ENCODE data around the gene INKA1. TPM values are rescaled to one million over a fixed set of nuclear protein-coding genes. Genes with fewer than 3 reads are reported as not detected.
"Not testable (repeated sequence)": the region's sequence is repeated elsewhere in the genome, so short reads cannot be mapped to it uniquely, and the experiment has no call there.

Gene INKA1
- total RNA-seq, 2 experiments from 2014 or later: 0.50 to 0.70 TPM

DNA sequence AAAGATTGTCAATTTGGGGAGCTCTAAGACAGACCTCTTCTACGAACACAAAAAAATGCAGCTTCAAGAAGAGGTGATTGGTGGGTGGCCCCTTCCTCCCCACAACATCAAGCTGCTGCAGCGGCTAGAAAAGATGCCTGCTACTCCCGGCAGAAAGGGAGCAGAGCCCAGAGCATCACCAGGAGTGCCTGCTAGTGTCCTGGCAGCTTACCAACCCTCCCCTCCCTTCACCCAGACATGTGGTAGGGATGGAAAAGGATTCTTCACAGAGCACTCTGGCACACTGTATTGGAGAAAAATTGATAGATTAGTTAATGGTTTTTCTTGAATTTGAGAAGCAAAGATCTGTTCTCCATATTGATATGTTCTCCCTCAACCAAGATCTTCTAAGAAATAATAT is 27.5 kb upstream of the INKA1 start:
- peaks cover 34% of the 10 kb centered on the region for H3K4me1 Mint-ChIP-seq

DNA sequence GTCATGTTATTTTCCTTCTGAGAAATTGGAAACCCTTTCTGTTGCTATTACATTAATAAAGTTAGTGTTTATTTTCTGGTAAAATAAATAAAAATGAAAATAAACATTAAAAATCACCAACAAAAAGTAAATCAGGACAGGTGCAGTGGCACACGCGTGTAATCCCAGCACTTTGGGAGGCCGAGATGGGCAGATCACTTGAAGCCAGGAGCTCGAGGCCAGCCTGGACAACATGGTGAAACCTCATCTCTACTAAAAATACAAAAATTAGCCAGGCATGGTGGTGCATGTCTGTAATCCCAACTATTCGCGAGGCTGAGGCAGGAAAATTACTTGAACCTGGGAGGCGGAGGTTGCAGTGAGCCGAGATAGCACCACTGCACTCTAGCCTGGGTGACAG is 27.0 kb upstream of the INKA1 start:
- Mint-ChIP-seq H3K4me1 (peaks cover 39% of the 10 kb centered on the region), H3K36me3 (ENCODE audit: low read depth) (peaks cover 21% of the 10 kb centered on the region)
- H3K27ac Mint-ChIP-seq; POLR2A ChIA-PET; DNase-seq; H3K9me3 Mint-ChIP-seq (ENCODE audit: low read depth); H3K27me3 Mint-ChIP-seq; H3K4me3 Mint-ChIP-seq; ATAC-seq: not testable (repeated sequence)
- intact Hi-C loops (cut with DNase I, micrococcal nuclease): loop anchor here in 1 of 2 experiments (2.0 kb wide), 1 partner anchor 39 kb away; no protein-coding TSS in a partner anchor
- CTCF ChIA-PET: interaction anchor here (0.6 to 1.3 kb wide), 2 partner anchors 24 to 50 kb away, joined by 3 to 4 read pairs; partner anchors contain the start of gene CDHR4

More for the DNA sequence above, 27.5 kb upstream of the INKA1 start:
- intact Hi-C loops (cut with DNase I, micrococcal nuclease): no loop called here
- no peak overlapping the region for H3K4me3 Mint-ChIP-seq
- DNase-seq (no peak), ATAC-seq (no peak)
- peaks cover 19% of the 10 kb centered on the region for H3K36me3 Mint-ChIP-seq (ENCODE audit: low read depth)
- H3K27ac Mint-ChIP-seq: no peak overlapping the region
- no peaks in the 10 kb centered on the region for H3K9me3 Mint-ChIP-seq (ENCODE audit: low read depth)
- ChIA-PET POLR2A (no interaction called here), CTCF (interaction anchor here (0.6 to 1.3 kb wide), 2 partner anchors 25 to 50 kb away, joined by 3 to 4 read pairs; partner anchors contain the start of gene CDHR4)
- H3K27me3 Mint-ChIP-seq: no peaks in the 10 kb centered on the region

DNA sequence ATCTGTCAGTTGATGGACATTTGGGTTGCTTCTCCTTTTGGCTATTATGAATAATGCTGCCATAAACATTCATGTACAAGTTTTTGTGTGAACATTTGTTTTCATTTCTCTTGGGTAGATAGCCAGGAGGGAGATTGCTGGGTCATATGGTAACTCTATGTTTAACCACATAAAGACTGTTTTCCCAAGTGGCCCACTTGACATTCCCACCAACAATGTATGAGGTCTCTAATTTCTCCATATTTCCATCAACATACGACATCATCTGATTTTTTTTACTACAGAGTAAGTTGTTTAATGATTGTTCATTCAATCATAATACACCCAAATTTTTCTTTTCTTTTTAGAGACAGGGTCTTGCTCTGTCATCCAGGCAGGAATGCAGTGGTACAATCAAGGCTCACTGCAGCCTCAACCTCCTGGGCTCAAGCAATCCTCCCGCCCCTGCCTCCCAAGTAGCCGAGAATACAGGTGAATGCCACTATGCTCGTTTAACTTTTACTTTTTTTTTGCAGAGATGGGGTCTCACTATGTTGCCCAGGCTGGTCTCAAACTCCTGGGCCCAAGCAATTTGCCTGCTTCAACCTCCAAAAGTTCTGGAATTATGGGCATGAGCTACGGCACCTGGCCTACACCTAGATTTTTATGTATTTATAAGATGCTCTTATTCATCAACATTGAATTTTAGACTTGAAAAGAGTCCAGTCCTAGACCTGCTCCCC is 23.5 kb upstream of the INKA1 start:
- ATAC-seq (no peak), DNase-seq (no peak)
- intact Hi-C loops (cut with DNase I, micrococcal nuclease): no loop called here
- no peak overlapping the region for H3K4me3 Mint-ChIP-seq
- H3K27me3 Mint-ChIP-seq: no peaks in the 10 kb centered on the region
- H3K27ac Mint-ChIP-seq: no peak overlapping the region
- peaks cover 46% of the 10 kb centered on the region for H3K4me1 Mint-ChIP-seq
- no peaks in the 10 kb centered on the region for H3K9me3 Mint-ChIP-seq (ENCODE audit: low read depth)
- H3K36me3 Mint-ChIP-seq (ENCODE audit: low read depth): peaks cover 25% of the 10 kb centered on the region
- POLR2A ChIA-PET: no interaction called here
- CTCF ChIA-PET: interaction anchor here (0.6 kb wide), 2 partner anchors 436 to 513 kb away, joined by 3 to 5 read pairs; partner anchors contain the start of gene IFRD2

DNA sequence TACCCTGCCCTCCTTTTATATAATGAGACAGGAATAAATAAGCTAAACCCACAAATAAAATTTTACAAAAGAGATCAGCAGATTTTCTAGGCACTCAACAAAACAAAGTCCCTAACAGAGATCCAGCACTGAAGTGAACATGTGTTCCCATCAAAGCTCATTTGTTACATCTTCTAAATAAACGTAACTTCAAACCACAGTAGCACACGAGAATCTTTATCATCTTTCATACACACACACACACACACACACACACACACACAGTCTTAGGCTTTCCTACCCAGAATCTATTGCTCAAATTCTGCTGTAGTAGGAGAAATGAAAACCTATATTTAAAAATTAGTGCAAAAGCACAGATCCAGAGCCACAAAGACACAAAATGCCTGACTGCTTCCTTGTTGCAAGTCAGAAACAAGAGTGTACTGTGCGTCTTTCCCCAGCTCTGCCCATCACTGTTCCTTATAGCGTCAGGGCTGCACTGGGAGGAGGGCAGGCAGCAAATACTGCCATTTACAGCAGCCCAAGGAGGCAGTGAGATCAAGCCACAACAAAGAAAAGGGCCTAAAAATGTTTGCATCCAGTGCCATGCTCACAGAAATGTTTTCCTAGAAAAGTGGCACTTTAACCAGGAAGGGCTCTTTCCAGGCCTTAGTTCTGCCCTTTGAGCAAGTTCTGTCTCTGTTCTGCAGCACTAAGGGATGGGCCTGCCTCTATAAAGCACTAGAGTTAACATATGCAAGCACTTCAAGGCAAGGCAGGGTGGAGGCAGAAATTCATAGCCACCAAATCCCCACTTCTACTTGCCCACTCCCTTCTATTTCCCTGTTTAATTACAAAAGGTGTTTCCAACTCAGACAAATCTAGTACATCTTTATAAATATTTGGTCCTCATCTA is 22.7 kb upstream of the INKA1 start:
- ChIA-PET POLR2A (no interaction called here), CTCF (interaction anchor here (0.6 kb wide), 1 partner anchor 435 kb away, joined by 3 read pairs; no protein-coding TSS in a partner anchor)
- Mint-ChIP-seq H3K4me3 (no peak overlapping the region), H3K9me3 (ENCODE audit: low read depth) (no peaks in the 10 kb centered on the region), H3K4me1 (peaks cover 45% of the 10 kb centered on the region), H3K36me3 (ENCODE audit: low read depth) (peaks cover 28% of the 10 kb centered on the region), H3K27me3 (no peaks in the 10 kb centered on the region), H3K27ac (no peak overlapping the region)
- DNase-seq (no peak), ATAC-seq (no peak)
- intact Hi-C loops (cut with DNase I, micrococcal nuclease): no loop called here

DNA sequence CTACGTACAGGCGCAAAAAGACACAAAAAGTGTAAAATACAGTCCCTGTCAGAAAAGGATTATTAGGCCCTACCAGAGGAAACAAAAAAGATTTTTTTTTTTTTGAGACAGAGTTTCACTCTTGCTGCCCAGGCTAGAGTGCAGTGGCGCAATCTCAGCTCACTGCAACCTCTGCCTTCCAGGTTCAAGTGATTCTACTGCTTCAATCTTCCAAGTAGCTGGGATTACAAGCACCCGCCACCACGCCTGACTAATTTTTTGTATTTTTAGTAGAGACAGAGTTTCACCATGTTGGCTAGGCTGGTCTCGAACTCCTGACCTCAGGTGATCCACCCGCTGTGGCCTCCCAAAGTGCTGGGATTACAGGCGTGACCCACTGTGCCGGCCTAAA is 22.1 kb upstream of the INKA1 start:
- CTCF ChIA-PET: not testable (repeated sequence)

DNA sequence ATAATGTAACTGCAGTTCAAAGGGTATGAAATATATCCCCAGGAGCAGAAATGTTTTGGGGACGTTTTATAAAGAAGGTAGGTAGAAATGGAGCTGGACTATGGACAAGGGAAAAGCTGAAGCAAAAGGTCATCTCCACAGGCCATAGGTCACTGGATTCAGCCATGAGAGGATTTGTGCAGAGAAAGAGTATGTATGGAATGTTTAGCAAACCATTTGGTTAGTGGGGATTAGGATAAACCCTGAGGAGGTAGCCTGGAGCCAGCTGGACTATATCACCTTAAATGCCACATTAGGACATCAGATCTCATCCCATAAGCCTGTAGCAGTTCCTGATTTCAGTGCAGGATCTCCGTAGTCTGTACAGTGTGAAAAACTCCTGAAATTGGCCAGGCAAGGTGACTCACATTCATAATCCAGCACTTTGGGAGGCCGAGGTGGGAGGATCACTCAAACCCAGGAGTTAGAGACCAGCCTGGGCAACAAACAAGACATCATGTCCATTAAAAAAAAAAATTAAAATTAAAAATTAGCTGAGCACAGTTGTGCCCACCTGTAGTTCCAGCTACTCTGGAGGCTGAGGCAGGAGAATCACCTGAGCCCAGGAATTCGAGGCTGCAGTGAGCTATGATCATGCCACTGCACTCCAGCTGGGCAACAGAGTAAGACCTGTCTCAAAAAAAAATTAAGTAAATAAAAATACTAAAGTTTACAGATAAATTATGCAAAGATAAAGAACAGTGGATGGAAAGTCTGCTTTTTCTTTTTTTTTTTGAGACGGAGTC is 21.5 kb upstream of the INKA1 start:
- CTCF ChIA-PET: interaction anchor here (0.6 to 1.8 kb wide), 3 partner anchors 21 to 202 kb away, joined by 3 to 5 read pairs (median 3); no protein-coding TSS in a partner anchor

More for the DNA sequence above, 22.1 kb upstream of the INKA1 start:
- Mint-ChIP-seq H3K36me3 (ENCODE audit: low read depth) (peaks cover 32% of the 10 kb centered on the region), H3K4me1 (peaks cover 47% of the 10 kb centered on the region)
- H3K27ac Mint-ChIP-seq; H3K27me3 Mint-ChIP-seq; H3K4me3 Mint-ChIP-seq; H3K9me3 Mint-ChIP-seq (ENCODE audit: low read depth); DNase-seq; POLR2A ChIA-PET; ATAC-seq; intact Hi-C loops (cut with DNase I, micrococcal nuclease): not testable (repeated sequence)

DNA sequence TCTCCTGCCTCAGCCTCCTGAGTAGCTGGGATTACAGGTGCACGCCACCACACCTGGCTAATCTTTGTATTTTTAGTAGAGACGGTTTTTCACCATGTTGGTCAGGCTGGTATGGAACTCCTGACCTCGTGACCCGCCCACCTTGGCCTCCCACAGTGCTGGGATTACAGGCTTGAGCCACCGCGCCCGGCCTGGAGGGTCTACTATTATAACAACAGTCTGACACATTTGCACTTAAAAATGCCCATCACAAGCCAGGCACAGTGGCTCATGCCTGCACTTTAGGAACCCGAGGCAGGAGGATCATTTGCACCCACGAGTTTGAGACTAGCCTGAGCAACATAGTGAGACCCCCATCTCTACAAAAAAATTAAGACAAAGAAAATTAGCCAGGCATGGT is 20.8 kb upstream of the INKA1 start:
- intact Hi-C loops (cut with DNase I, micrococcal nuclease); H3K4me3 Mint-ChIP-seq: not testable (repeated sequence)
- POLR2A ChIA-PET: interaction anchor here (0.7 kb wide), 1 partner anchor 284 kb away, joined by 3 read pairs; no protein-coding TSS in a partner anchor

More for the DNA sequence above, 21.5 kb upstream of the INKA1 start:
- Mint-ChIP-seq H3K9me3 (ENCODE audit: low read depth) (no peaks in the 10 kb centered on the region), H3K27me3 (no peaks in the 10 kb centered on the region), H3K4me1 (peaks cover 48% of the 10 kb centered on the region), H3K4me3 (no peak overlapping the region), H3K36me3 (ENCODE audit: low read depth) (peaks cover 31% of the 10 kb centered on the region), H3K27ac (no peak overlapping the region)
- POLR2A ChIA-PET: interaction anchor here (0.7 kb wide), 1 partner anchor 283 kb away, joined by 3 read pairs; no protein-coding TSS in a partner anchor
- intact Hi-C loops (cut with DNase I, micrococcal nuclease): no loop called here
- DNase-seq (no peak), ATAC-seq (no peak)

DNA sequence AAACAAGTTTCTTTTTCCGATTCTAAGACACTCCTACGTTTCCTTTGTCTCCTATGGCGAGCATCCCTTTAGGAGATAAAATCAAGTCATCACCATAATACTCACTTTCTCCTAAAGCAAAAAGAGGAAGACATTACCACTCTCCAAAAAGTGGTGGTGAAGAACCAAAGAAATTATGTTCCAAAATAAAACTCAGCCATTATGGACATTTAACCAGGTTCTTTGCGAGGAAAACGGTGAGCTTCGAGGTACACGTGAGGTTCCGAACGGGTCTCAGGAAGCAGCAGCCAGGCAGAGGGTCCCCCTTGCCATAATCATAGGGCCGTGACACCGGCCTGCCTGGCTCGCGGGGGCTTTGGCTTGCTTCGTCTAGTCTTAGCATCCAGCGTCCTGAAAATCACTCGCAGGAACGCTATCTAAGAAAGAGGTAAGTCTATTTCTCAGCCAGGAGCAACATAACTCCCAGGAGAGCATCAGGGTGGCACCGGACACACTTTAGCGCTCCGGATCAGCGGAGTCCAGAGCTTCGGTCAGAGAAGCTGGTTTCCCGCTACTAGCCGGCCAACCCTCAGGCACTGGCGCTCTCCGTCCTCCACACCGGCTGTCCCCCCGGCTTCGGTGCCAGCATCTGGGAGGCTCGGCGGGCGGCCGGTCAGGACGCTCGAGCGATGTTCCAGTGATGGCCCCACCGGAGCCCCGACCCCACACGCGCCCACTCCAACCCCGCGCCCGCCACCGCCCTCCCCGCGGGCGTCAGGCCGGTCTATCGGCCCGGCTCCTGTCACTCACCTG is 17.3 kb upstream of the INKA1 start:
- ChIA-PET CTCF (interaction anchor here (0.5 to 3.2 kb wide), 8 partner anchors 8 to 175 kb away, joined by 3 to 16 read pairs (median 3); partner anchors contain the start of genes INKA1 and MON1A), POLR2A (interaction anchor here (0.8 kb wide), 1 partner anchor 692 kb away, joined by 3 read pairs; the partner anchor contains the start of gene QRICH1)
- DNase-seq: peak; percentile 58
- no peaks in the 10 kb centered on the region for H3K9me3 Mint-ChIP-seq (ENCODE audit: low read depth)
- no peaks in the 10 kb centered on the region for H3K27me3 Mint-ChIP-seq
- peak; percentile 18 for ATAC-seq
- peaks cover 44% of the 10 kb centered on the region for H3K4me1 Mint-ChIP-seq
- H3K27ac Mint-ChIP-seq: peak overlapping the region; percentile 89
- peak overlapping the region; percentile 90 for H3K4me3 Mint-ChIP-seq
- intact Hi-C loops (cut with DNase I, micrococcal nuclease): loop anchor here (1.0 to 5.0 kb wide), 17 partner anchors 17 to 514 kb away; partner anchors contain the start of genes AMIGO3 (in 2 of the 2), TRAIP (in 2 of the 2), APEH (in 1 of the 2) and DAG1 (in 1 of the 2)
- peaks cover 18% of the 10 kb centered on the region for H3K36me3 Mint-ChIP-seq (ENCODE audit: low read depth)

More for the DNA sequence above, 20.8 kb upstream of the INKA1 start:
- H3K27me3 Mint-ChIP-seq; DNase-seq; H3K9me3 Mint-ChIP-seq (ENCODE audit: low read depth); ATAC-seq; H3K27ac Mint-ChIP-seq: not testable (repeated sequence)
- CTCF ChIA-PET: interaction anchor here (0.6 to 1.8 kb wide), 4 partner anchors 20 to 202 kb away, joined by 3 to 5 read pairs (median 3); no protein-coding TSS in a partner anchor
- peaks cover 26% of the 10 kb centered on the region for H3K36me3 Mint-ChIP-seq (ENCODE audit: low read depth)
- H3K4me1 Mint-ChIP-seq: peaks cover 51% of the 10 kb centered on the region

DNA sequence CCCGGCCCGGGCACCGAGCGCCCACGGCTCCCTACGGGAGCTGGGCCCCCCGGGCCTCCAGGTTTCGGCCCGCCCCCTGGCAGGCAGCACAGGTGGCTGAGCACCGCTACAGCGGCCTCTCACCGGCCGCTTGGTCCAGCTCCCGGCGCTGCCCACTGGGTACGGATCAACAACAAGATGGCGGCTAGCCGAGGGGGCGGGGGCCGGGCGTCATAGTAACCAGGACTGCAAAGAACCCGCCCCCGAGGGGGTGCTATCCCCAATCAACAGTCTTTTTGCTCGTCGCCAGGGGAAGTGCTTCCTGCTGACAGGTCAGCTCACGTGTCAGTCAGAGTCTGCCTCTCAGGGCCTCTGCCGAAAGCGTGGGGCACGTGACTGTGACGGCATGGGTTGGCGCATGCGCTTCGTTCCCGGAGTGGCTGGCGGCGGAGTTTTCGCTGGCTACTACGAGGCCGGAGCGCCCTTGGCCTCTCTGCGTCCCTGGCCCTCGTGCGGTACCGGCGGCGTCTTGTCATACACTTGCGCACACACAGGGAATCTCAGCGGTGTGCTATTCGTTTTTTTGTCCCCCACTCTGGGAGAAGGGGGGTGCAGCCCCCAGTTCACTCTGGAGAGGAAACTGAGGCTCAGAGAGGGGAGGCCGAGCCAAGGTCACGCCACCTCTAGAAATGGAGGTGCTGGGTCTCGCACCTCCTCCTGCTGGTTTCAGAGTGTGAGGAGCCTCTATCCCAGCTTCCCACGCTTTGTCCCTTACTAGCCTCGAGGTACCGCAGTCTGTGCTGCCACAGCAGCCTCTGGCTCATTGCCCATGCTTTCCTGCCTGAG is 16.5 kb upstream of the INKA1 start, which contains the start of gene IP6K1:
IP6K1 (minus strand) TSS at position 186 of the 825 bp plus-strand sequence. CDS start 38,502 bp downstream, outside the sequence.
- ATAC-seq (peak; percentile 100), DNase-seq (peak; percentile 100)
- CTCF ChIA-PET: interaction anchor here (0.5 to 3.2 kb wide), 9 partner anchors 9 to 247 kb away, joined by 3 to 16 read pairs (median 3); partner anchors contain the start of gene INKA1
- POLR2A ChIA-PET: interaction anchor here (0.8 kb wide), 1 partner anchor 693 kb away, joined by 3 read pairs; the partner anchor contains the start of gene QRICH1
- no peaks in the 10 kb centered on the region for H3K27me3 Mint-ChIP-seq
- H3K36me3 Mint-ChIP-seq (ENCODE audit: low read depth): peaks cover 13% of the 10 kb centered on the region
- H3K9me3 Mint-ChIP-seq (ENCODE audit: low read depth): no peaks in the 10 kb centered on the region
- intact Hi-C loops (cut with DNase I, micrococcal nuclease): loop anchor here (1.0 to 5.0 kb wide), 17 partner anchors 16 to 513 kb away; partner anchors contain the start of genes AMIGO3 (in 2 of the 2), TRAIP (in 2 of the 2), APEH (in 1 of the 2) and DAG1 (in 1 of the 2)
- H3K4me1 Mint-ChIP-seq: peaks cover 36% of the 10 kb centered on the region
- H3K4me3 Mint-ChIP-seq: peak within 1 kb of the TSS; percentile 90
- peak within 1 kb of the TSS; percentile 96 for H3K27ac Mint-ChIP-seq
